ENCODE data around the gene EFTUD2.

GRCh38 chr17:44941712-44942331 is 42.6 kb upstream of the EFTUD2 start:
- TF ChIP-seq CTCF (IDR thresholded peaks at IDR 0.05) (no peak), EP300 (IDR thresholded peaks at IDR 0.05) (no peak), POLR2AphosphoS5 (IDR thresholded peaks at IDR 0.05) (no peak), POLR2A (IDR thresholded peaks at IDR 0.05) (no peak)

Measured in stomach (tissue), 4 donors.